Measurements from ENCODE around the gene SGCE. TPM values are rescaled to one million over a fixed set of nuclear protein-coding genes. Genes with fewer than 3 reads are reported as not detected.

Gene SGCE
- total RNA-seq, 2 experiments from 2014 or later: 0.39 to 1.1 TPM

DNA sequence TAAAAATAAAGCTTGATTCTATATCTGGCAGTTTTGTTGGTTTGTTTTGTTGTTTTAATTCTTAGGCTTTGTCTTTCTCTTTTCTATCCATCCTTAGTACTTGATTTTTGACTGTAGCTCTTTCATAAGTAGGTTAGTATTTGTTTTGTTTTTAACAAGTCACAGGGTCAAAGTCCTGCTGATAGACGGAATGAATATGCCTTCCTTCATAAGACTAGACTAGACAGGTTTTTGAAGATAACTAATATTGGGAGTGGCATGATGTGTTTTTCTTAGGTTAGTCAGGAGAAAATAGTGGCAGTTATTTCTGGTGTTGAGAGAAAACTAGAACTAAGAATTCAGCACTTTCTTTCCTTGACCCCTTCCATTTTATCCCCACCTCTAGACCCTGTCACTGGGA, 96.0 kb downstream of the SGCE start:
- POLR2A ChIA-PET: no interaction called here

DNA sequence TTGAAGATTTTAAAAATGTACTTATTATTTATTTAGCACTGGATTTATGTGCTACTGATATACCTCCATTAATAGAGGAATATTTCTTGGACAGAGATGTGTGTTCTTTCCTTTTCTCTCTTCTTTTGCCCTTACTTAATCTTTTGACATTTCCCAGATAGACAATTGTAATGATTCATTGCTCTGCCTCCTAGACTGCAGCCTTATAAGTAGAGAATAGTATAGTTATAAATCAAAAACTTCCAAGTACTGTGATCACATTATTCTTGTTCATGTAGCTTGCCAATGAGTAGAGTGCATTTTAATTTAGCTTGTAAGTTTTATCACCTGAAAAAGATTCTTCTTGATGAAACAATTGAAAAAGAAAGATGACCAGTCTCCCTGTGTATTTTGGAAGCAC, 98.7 kb downstream of the SGCE start:
- no peak overlapping the region for H3K4me3 Mint-ChIP-seq
- H3K4me1 Mint-ChIP-seq: no peaks in the 10 kb centered on the region
- CTCF ChIA-PET: no interaction called here

More for the DNA sequence above, 96.0 kb downstream of the SGCE start:
- no peak overlapping the region for H3K4me3 Mint-ChIP-seq
- H3K9me3 Mint-ChIP-seq (ENCODE audit: low read depth): no peaks in the 10 kb centered on the region
- DNase-seq (no peak), ATAC-seq (no peak)
- no peaks in the 10 kb centered on the region for H3K27me3 Mint-ChIP-seq
- no peak overlapping the region for H3K27ac Mint-ChIP-seq
- H3K4me1 Mint-ChIP-seq: no peaks in the 10 kb centered on the region
- peaks cover 20% of the 10 kb centered on the region for H3K36me3 Mint-ChIP-seq (ENCODE audit: low read depth)
- intact Hi-C loops (cut with DNase I, micrococcal nuclease): loop anchor here in 1 of 2 experiments (5.0 kb wide), 1 partner anchor 1832 kb away; no protein-coding TSS in a partner anchor
- CTCF ChIA-PET: no interaction called here

DNA sequence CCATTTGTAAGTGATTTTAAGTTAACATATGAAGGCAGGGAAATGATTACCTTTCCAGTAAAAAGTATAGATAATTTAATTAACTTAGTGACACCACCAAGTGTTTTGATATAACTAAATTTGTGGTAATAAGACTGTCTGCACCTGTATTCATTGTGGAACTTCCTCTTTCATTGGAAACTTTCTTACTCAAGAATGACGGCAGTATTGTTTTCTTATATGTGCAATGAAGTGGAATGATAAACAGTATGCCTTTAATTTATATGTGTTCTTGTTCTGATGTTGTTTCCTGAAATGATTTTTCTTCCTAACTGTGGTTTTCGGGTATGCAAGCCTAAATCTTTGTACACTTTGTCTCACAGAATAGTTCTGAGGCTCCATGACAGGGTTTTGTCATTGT, 99.9 kb downstream of the SGCE start:
- ATAC-seq (no peak), DNase-seq (no peak)
- ChIA-PET POLR2A (no interaction called here), CTCF (interaction anchor here (1.0 to 1.2 kb wide), 2 partner anchors 9 to 21 kb away, joined by 3 to 4 read pairs; no protein-coding TSS in a partner anchor)
- no peaks in the 10 kb centered on the region for H3K27me3 Mint-ChIP-seq
- peaks cover 34% of the 10 kb centered on the region for H3K36me3 Mint-ChIP-seq (ENCODE audit: low read depth)
- no peak overlapping the region for H3K27ac Mint-ChIP-seq
- H3K4me3 Mint-ChIP-seq: no peak overlapping the region
- H3K4me1 Mint-ChIP-seq: no peaks in the 10 kb centered on the region
- intact Hi-C loops (cut with DNase I, micrococcal nuclease): loop anchor here in 1 of 2 experiments (5.0 kb wide), 1 partner anchor 1836 kb away; no protein-coding TSS in a partner anchor
- H3K9me3 Mint-ChIP-seq (ENCODE audit: low read depth): no peaks in the 10 kb centered on the region

More for the DNA sequence above, 98.7 kb downstream of the SGCE start:
- intact Hi-C loops (cut with DNase I, micrococcal nuclease): loop anchor here in 1 of 2 experiments (5.0 kb wide), 1 partner anchor 1835 kb away; no protein-coding TSS in a partner anchor
- Mint-ChIP-seq H3K36me3 (ENCODE audit: low read depth) (peaks cover 32% of the 10 kb centered on the region), H3K9me3 (ENCODE audit: low read depth) (no peaks in the 10 kb centered on the region), H3K27ac (no peak overlapping the region), H3K27me3 (no peaks in the 10 kb centered on the region)
- POLR2A ChIA-PET: no interaction called here
- no peak for DNase-seq
- no peak for ATAC-seq

DNA sequence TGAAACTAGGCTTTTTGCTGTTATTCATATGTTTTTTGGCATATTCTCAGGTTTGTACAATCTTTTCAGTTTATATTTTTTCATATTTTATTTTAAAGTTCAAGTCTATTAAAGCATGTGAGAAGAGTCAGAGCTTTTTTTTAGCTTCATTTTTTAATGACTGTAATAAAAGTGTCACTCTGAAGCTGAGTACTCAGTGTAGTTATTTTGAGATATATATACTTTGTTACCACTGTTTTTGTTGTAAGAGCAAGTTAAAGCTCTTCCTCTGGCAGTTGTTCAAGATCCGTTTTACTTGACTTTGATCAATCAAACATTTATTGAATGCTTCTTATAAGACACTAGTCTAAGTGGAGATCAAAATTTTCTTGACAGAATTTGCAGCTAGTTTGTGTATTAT, 108.8 kb downstream of the SGCE start:
- peaks cover 16% of the 10 kb centered on the region for H3K36me3 Mint-ChIP-seq (ENCODE audit: low read depth)
- no peak overlapping the region for H3K4me3 Mint-ChIP-seq
- ATAC-seq (no peak), DNase-seq (no peak)
- no peaks in the 10 kb centered on the region for H3K27me3 Mint-ChIP-seq
- no peaks in the 10 kb centered on the region for H3K9me3 Mint-ChIP-seq (ENCODE audit: low read depth)
- H3K27ac Mint-ChIP-seq: no peak overlapping the region
- CTCF ChIA-PET: interaction anchor here (0.9 kb wide), 1 partner anchor 9 kb away, joined by 3 read pairs; no protein-coding TSS in a partner anchor
- no peaks in the 10 kb centered on the region for H3K4me1 Mint-ChIP-seq
- POLR2A ChIA-PET: no interaction called here
- intact Hi-C loops (cut with DNase I, micrococcal nuclease): no loop called here

DNA sequence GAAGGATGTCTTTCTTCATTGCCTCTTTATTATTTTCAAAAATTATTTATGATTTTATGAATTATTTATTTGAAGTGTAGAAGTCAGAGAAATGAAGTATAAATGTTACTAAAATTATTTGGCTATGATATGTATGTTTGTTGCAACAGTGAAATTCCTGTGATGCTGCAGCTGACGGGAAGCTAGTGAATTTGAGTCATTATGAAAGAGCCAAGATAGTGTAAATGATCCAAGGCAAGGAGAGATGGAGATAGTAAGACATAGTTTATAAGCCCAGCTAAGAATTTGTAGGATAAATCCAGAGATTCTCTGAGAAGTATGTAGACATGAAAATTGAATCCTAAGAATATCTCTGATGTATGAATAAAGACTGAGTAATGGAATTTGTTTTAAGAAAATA, 115.5 kb downstream of the SGCE start:
- Mint-ChIP-seq H3K27ac (no peak overlapping the region), H3K36me3 (ENCODE audit: low read depth) (peaks cover 14% of the 10 kb centered on the region)

More for the DNA sequence above, 115.5 kb downstream of the SGCE start:
- ATAC-seq (no peak), DNase-seq (no peak)
- ChIA-PET CTCF (interaction anchor here (0.6 kb wide), 1 partner anchor 90 kb away, joined by 3 read pairs; no protein-coding TSS in a partner anchor), POLR2A (no interaction called here)
- H3K27me3 Mint-ChIP-seq: no peaks in the 10 kb centered on the region
- no peaks in the 10 kb centered on the region for H3K4me1 Mint-ChIP-seq
- H3K9me3 Mint-ChIP-seq (ENCODE audit: low read depth): no peaks in the 10 kb centered on the region
- H3K4me3 Mint-ChIP-seq: no peak overlapping the region
- intact Hi-C loops (cut with DNase I, micrococcal nuclease): no loop called here

Other genes with a start within 250 kb of the SGCE start
- gene CASD1, start 146.3 kb downstream of the SGCE start, total RNA-seq: 10 to 100 TPM; 11.2 to 14.3 TPM

All from activated CD4-positive, alpha-beta T cell treated with anti-CD3 and anti-CD28 coated beads for 36 hours (primary cell).